ENCODE measurements around the gene DOCK4.

DOCK4 gene

GRCh38 chr7:112112822-112113255, 93.4 kb downstream of the DOCK4 start:
- TF ChIP-seq, protein P1, sequence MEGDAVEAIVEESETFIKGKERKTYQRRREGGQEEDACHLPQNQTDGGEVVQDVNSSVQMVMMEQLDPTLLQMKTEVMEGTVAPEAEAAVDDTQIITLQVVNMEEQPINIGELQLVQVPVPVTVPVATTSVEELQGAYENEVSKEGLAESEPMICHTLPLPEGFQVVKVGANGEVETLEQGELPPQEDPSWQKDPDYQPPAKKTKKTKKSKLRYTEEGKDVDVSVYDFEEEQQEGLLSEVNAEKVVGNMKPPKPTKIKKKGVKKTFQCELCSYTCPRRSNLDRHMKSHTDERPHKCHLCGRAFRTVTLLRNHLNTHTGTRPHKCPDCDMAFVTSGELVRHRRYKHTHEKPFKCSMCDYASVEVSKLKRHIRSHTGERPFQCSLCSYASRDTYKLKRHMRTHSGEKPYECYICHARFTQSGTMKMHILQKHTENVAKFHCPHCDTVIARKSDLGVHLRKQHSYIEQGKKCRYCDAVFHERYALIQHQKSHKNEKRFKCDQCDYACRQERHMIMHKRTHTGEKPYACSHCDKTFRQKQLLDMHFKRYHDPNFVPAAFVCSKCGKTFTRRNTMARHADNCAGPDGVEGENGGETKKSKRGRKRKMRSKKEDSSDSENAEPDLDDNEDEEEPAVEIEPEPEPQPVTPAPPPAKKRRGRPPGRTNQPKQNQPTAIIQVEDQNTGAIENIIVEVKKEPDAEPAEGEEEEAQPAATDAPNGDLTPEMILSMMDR (IDR thresholded peaks at IDR 0.05), result no peak
- H3K27ac Mint-ChIP-seq, result no peak overlapping the region
- no peaks in the 10 kb centered on the region for H3K9me3 Mint-ChIP-seq
- no peak overlapping the region for H3K4me3 Mint-ChIP-seq
- DNase-seq, result no peak
- H3K27me3 Mint-ChIP-seq (ENCODE audit: low read depth, poor library complexity), result no peaks in the 10 kb centered on the region
- H3K36me3 Mint-ChIP-seq (ENCODE audit: low read depth), result no peaks in the 10 kb centered on the region
- peaks cover 9% of the 10 kb centered on the region for H3K4me1 Mint-ChIP-seq

- TF ChIP-seq, protein P1 (IDR thresholded peaks at IDR 0.05), result no peak
- no peak overlapping the region for H3K4me3 Mint-ChIP-seq
- peaks cover 21% of the 10 kb centered on the region for H3K4me1 Mint-ChIP-seq
- no peaks in the 10 kb centered on the region for H3K36me3 Mint-ChIP-seq (ENCODE audit: low read depth)
- no peaks in the 10 kb centered on the region for H3K9me3 Mint-ChIP-seq
- DNase-seq, result no peak
- peaks cover under 1% of the 10 kb centered on the region for H3K27me3 Mint-ChIP-seq (ENCODE audit: low read depth, poor library complexity)
- peak overlapping the region; percentile 18 for H3K27ac Mint-ChIP-seq
These were observed 95.5 kb downstream of the DOCK4 start for GRCh38 chr7:112110651-112111050.

GRCh38 chr7:112110175-112110574, 96.0 kb downstream of the DOCK4 start:
- Mint-ChIP-seq H3K36me3 (ENCODE audit: low read depth) (no peaks in the 10 kb centered on the region), H3K4me1 (peaks cover 21% of the 10 kb centered on the region), H3K9me3 (no peaks in the 10 kb centered on the region), H3K27ac (no peak overlapping the region), H3K27me3 (ENCODE audit: low read depth, poor library complexity) (peaks cover 4% of the 10 kb centered on the region), H3K4me3 (no peak overlapping the region)
- no peak for DNase-seq
- TF ChIP-seq, protein P1 (IDR thresholded peaks at IDR 0.05), result no peak

- Mint-ChIP-seq H3K9me3 (no peaks in the 10 kb centered on the region), H3K4me1 (peaks cover 21% of the 10 kb centered on the region), H3K27me3 (ENCODE audit: low read depth, poor library complexity) (peaks cover 4% of the 10 kb centered on the region), H3K27ac (peak overlapping the region; percentile 93), H3K36me3 (ENCODE audit: low read depth) (no peaks in the 10 kb centered on the region), H3K4me3 (no peak overlapping the region)
- no peak for DNase-seq
- TF ChIP-seq, protein P1 (IDR thresholded peaks at IDR 0.05), result no peak
These were observed 97.2 kb downstream of the DOCK4 start for GRCh38 chr7:112108981-112109380.

- H3K27me3 Mint-ChIP-seq (ENCODE audit: low read depth, poor library complexity), result peaks cover 4% of the 10 kb centered on the region
- DNase-seq, result no peak
- peak overlapping the region; percentile 90 for H3K27ac Mint-ChIP-seq
- peaks cover 31% of the 10 kb centered on the region for H3K4me1 Mint-ChIP-seq
- no peak overlapping the region for H3K4me3 Mint-ChIP-seq
- H3K36me3 Mint-ChIP-seq (ENCODE audit: low read depth), result peaks cover 12% of the 10 kb centered on the region
- TF ChIP-seq, protein P1 (IDR thresholded peaks at IDR 0.05), result no peak
- peaks cover 10% of the 10 kb centered on the region for H3K9me3 Mint-ChIP-seq
These were observed 100.3 kb downstream of the DOCK4 start for GRCh38 chr7:112105584-112106530.
